Left lung (tissue), 10 donors: ENCODE data around the gene TRAPPC8. TPM values are rescaled to one million over a fixed set of nuclear protein-coding genes. Genes with fewer than 3 reads are reported as not detected.
"Not testable (repeated sequence)": the region's sequence is repeated elsewhere in the genome, so short reads cannot be mapped to it uniquely, and the experiment has no call there.

Experiments used
- ATAC-seq: fragments of 200-7000 bp; cut with Tn5 transposase; one replicate; pipeline ENCODE4 v1.9.1; 2020; ENCODE audit warnings: moderate library complexity
- DNase-seq, 4 donors: peaks; one replicate each; pipeline ENCODE4 v3.0.0-alpha.2; 2013 to 2020
- H3K27ac ChIP-seq, 2 donors: fragments of 200-600 bp; sonication (generic) in 1 of 2; one replicate each; pipeline versions ENCODE4 v1.5.0 to v1.8.0; 2020 to 2021
- H3K27me3 ChIP-seq, 2 donors: fragments of 200-600 bp; sonication (generic) in 1 of 2; one replicate each; pipeline versions ENCODE4 v1.5.0 to v1.8.0; 2020 to 2021
- H3K36me3 ChIP-seq, 2 donors: fragments of 200-600 bp; sonication (generic) in 1 of 2; one replicate each; pipeline versions ENCODE4 v1.5.0 to v1.8.0; 2020 to 2021
- H3K4me1 ChIP-seq, 2 donors: fragments of 200-600 bp; one replicate each; pipeline ENCODE4 v1.8.0; 2021
- H3K4me3 ChIP-seq, 2 donors: fragments of 200-600 bp; sonication (generic) in 1 of 2; one replicate each; pipeline versions ENCODE4 v1.5.0 to v1.8.0; 2020 to 2021; ENCODE audit warnings: mild to moderate bottlenecking in 1 of 2
- H3K9me3 ChIP-seq, 2 donors: fragments of 200-600 bp; sonication (generic) in 1 of 2; one replicate each; pipeline versions ENCODE4 v1.5.0 to v1.8.0; 2020 to 2021
- intact Hi-C, 2 donors: fragments of 100-400 bp; cut with DNase I; formaldehyde crosslinking; loops; one replicate each; pipeline versions ENCODE4 v1.11.2 to v1.14.2; 2022
- polyA plus RNA-seq, 6 donors: library from polyadenylated mRNA; unstranded; fragments of 120-200 nt; gene quantifications; one replicate each; pipeline ENCODE4 v1.2.1, GENCODE V29; 2013; ENCODE audit not compliant: insufficient read length in 6 of 6
- total RNA-seq, 2 donors: library from RNA; stranded (reverse); fragmentation: NEBNext Ultra II Directional; extraction: Animal tissue kit (Norgen Biotek cat#: 25700); gene quantifications; one replicate each; pipeline ENCODE4 v1.2.1, GENCODE V29; 2021
- TF ChIP-seq, protein P1 (sequence below), 2 donors: fragments of 200-600 bp; sonication (generic) in 1 of 2; IDR thresholded peaks; one replicate each; pipeline versions ENCODE4 v1.5.0 to v1.8.0; 2021; ENCODE audit warnings: antibody characterized with exemption in 2 of 2
- donor health status: DM: no; HTN: yes; CAD: no.
- donor health status: DM: no; HTN: no; CAD: no.

The TRAPPC8 gene
- total and polyA plus RNA-seq, 8 donors: 45.5 to 53.9 (median 50.2) TPM

GRCh38 chr18:31821545-31822171, 121.3 kb downstream of the TRAPPC8 start:
- ATAC-seq (no peak), DNase-seq (peak in 1 of 4 donors; percentile 4)
- no peaks in the 10 kb centered on the region for H3K9me3 ChIP-seq
- H3K27me3 ChIP-seq: no peaks in the 10 kb centered on the region
- no peak overlapping the region for H3K27ac ChIP-seq
- intact Hi-C loops: no loop called here
- no peaks in the 10 kb centered on the region for H3K4me1 ChIP-seq
- H3K4me3 ChIP-seq: no peak overlapping the region
- H3K36me3 ChIP-seq: no peaks in the 10 kb centered on the region
- TF ChIP-seq, protein P1, sequence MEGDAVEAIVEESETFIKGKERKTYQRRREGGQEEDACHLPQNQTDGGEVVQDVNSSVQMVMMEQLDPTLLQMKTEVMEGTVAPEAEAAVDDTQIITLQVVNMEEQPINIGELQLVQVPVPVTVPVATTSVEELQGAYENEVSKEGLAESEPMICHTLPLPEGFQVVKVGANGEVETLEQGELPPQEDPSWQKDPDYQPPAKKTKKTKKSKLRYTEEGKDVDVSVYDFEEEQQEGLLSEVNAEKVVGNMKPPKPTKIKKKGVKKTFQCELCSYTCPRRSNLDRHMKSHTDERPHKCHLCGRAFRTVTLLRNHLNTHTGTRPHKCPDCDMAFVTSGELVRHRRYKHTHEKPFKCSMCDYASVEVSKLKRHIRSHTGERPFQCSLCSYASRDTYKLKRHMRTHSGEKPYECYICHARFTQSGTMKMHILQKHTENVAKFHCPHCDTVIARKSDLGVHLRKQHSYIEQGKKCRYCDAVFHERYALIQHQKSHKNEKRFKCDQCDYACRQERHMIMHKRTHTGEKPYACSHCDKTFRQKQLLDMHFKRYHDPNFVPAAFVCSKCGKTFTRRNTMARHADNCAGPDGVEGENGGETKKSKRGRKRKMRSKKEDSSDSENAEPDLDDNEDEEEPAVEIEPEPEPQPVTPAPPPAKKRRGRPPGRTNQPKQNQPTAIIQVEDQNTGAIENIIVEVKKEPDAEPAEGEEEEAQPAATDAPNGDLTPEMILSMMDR (IDR thresholded peaks at IDR 0.05): no peak

GRCh38 chr18:31819925-31820229, 123.1 kb downstream of the TRAPPC8 start:
- Histone ChIP-seq H3K36me3 (no peaks in the 10 kb centered on the region), H3K27me3 (no peaks in the 10 kb centered on the region), H3K27ac (no peak overlapping the region), H3K9me3 (no peaks in the 10 kb centered on the region), H3K4me3 (no peak overlapping the region), H3K4me1 (no peaks in the 10 kb centered on the region)
- intact Hi-C loops: loop anchor here in 1 of 2 donors (10.0 kb wide), 1 partner anchor 265 kb away; no protein-coding TSS in a partner anchor
- no peak for DNase-seq
- TF ChIP-seq, protein P1 (IDR thresholded peaks at IDR 0.05): peak in 1 of 2 donors; percentile 19
- no peak for ATAC-seq

DNA sequence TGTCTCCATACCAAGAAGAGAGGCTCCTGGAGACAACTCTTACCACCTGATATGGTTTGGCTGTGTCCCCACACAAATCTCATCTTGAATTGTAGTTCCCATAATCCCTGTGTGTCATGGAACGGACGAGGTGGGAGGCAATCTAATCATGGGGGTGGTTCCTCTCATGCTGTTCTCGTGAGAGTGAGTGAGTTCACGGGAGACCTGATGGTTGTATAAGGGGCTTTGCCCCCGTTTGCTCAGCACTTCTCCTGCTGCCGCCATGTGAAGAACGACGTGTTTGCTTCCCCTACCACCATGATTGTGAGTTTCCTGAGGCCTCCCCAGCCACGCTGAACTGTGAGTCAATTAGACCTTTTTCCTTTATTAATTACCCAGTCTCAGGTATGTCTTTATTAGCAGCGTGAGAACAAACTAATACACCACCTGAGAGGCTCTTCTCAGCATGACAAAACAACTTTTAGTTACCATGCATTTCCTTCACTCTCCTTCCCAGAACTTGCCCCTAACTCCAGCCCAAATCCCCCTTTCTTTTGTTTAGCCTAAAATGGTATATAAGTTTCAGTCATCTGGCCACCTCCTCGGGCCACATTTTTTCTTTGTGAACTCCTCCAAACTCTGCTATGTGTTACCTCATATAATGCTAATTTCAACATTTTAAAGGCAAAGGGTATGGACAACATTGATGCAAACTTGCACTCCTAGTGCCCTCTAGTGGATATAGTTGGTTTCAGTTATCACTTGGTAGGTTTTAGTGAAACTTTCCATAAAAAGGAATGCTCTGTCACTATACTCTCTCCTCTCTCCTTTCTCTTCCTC, 123.6 kb downstream of the TRAPPC8 start:
- peak in 2 of 4 donors; percentile 40 to 60 for DNase-seq
- TF ChIP-seq, protein P1 (IDR thresholded peaks at IDR 0.05): peak; percentile 62 to 77
- H3K36me3 ChIP-seq: no peaks in the 10 kb centered on the region
- peak; percentile 87 for ATAC-seq
- no peak overlapping the region for H3K4me3 ChIP-seq
- no peak overlapping the region for H3K27ac ChIP-seq
- H3K9me3 ChIP-seq: no peaks in the 10 kb centered on the region
- H3K27me3 ChIP-seq: no peaks in the 10 kb centered on the region
- no peaks in the 10 kb centered on the region for H3K4me1 ChIP-seq
- intact Hi-C loops: loop anchor here in 1 of 2 donors (10.0 kb wide), 1 partner anchor 265 kb away; no protein-coding TSS in a partner anchor

GRCh38 chr18:31814132-31814531, 128.8 kb downstream of the TRAPPC8 start:
- no peaks in the 10 kb centered on the region for H3K27me3 ChIP-seq
- TF ChIP-seq, protein P1 (IDR thresholded peaks at IDR 0.05): no peak
- ATAC-seq (no peak), DNase-seq (no peak)
- H3K27ac ChIP-seq: no peak overlapping the region
- H3K9me3 ChIP-seq: no peaks in the 10 kb centered on the region
- no peaks in the 10 kb centered on the region for H3K36me3 ChIP-seq
- no peak overlapping the region for H3K4me3 ChIP-seq
- no peaks in the 10 kb centered on the region for H3K4me1 ChIP-seq
- intact Hi-C loops: loop anchor here in 1 of 2 donors (10.0 kb wide), 1 partner anchor 259 kb away; no protein-coding TSS in a partner anchor

GRCh38 chr18:31810336-31811130, 132.4 kb downstream of the TRAPPC8 start:
- not testable (repeated sequence) for DNase-seq, H3K36me3 ChIP-seq, ATAC-seq, H3K9me3 ChIP-seq, H3K4me1 ChIP-seq, H3K4me3 ChIP-seq, H3K27me3 ChIP-seq, H3K27ac ChIP-seq
- intact Hi-C loops: loop anchor here in 1 of 2 donors (10.0 kb wide), 1 partner anchor 256 kb away; no protein-coding TSS in a partner anchor

DNA sequence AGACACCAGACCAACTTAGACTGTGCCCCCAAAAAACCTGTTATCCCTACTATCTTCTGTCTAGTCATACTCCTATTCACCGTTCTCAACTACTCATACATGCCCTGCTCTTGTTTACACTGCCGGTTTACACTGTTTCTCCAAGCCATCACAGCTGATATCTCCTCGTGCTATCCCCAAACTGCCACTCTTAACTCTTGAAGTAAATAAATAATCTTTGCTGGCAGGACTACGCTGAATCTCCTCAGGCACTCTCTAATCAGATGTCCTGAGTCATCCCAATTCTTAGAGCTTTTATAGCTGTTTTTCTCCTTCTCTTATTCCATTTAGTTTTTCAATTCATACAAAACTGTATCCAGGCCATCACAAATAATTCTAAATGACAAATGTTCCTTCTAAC, 133.9 kb downstream of the TRAPPC8 start:
- DNase-seq, H3K27me3 ChIP-seq, ATAC-seq, H3K4me1 ChIP-seq, H3K9me3 ChIP-seq, H3K4me3 ChIP-seq, intact Hi-C loops, H3K36me3 ChIP-seq, H3K27ac ChIP-seq: not testable (repeated sequence)
